ENCODE data around the gene UBA52. TPM values are rescaled to one million over a fixed set of nuclear protein-coding genes. Genes with fewer than 3 reads are reported as not detected.
A peak's percentile ranks its signal among the peaks of the same experiment; 100 is the strongest.

UBA52 gene
- total and polyA plus RNA-seq, 2 of the 13 experiments (the other 11 are each of a cell fraction or from before 2014, with no cell fraction given) = 959 to 1,782 TPM

- TF ChIP-seq, protein P1, sequence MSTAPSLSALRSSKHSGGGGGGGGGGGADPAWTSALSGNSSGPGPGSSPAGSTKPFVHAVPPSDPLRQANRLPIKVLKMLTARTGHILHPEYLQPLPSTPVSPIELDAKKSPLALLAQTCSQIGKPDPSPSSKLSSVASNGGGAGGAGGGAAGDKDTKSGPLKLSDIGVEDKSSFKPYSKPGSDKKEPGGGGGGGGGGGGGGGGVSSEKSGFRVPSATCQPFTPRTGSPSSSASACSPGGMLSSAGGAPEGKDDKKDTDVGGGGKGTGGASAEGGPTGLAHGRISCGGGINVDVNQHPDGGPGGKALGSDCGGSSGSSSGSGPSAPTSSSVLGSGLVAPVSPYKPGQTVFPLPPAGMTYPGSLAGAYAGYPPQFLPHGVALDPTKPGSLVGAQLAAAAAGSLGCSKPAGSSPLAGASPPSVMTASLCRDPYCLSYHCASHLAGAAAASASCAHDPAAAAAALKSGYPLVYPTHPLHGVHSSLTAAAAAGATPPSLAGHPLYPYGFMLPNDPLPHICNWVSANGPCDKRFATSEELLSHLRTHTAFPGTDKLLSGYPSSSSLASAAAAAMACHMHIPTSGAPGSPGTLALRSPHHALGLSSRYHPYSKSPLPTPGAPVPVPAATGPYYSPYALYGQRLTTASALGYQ (CRISPR knock-in tag; IDR thresholded peaks at IDR 0.05) = 0 out of 2 replicates have a peak, but pooled peaks have one; percentile 29
- TF ChIP-seq ZNF577 (CRISPR knock-in tag; IDR thresholded peaks at IDR 0.05; ENCODE audit: borderline replicate concordance, low read depth) = no peak
- no peak for TF ChIP-seq ZNF460 (CRISPR knock-in tag; IDR thresholded peaks at IDR 0.05; ENCODE audit: borderline replicate concordance)
- TF ChIP-seq RFX5 (IDR thresholded peaks at IDR 0.05; ENCODE audit: low read depth, low read length) = no peak
- TF ChIP-seq HDAC1 (CRISPR knock-in tag; IDR thresholded peaks at IDR 0.05) = peak; percentile 22; the same call in 1 of the 2 replicates
- no peak for TF ChIP-seq ZNF557 (CRISPR knock-in tag; IDR thresholded peaks at IDR 0.05)
- no peak for TF ChIP-seq MXI1 (IDR thresholded peaks at IDR 0.05; ENCODE audit: borderline replicate concordance, low read depth, low read length)
- TF ChIP-seq MTF2 (CRISPR knock-in tag; IDR thresholded peaks at IDR 0.05; ENCODE audit: borderline replicate concordance) = no peak
- no peak for TF ChIP-seq ZNF383 (CRISPR knock-in tag; IDR thresholded peaks at IDR 0.05; ENCODE audit: borderline replicate concordance)
- TF ChIP-seq ZFP41 (CRISPR knock-in tag; IDR thresholded peaks at IDR 0.05; ENCODE audit: borderline replicate concordance) = no peak
- TF ChIP-seq ZFP62 (CRISPR knock-in tag; IDR thresholded peaks at IDR 0.05) = no peak
- no peak for TF ChIP-seq ZNF251 (CRISPR knock-in tag; IDR thresholded peaks at IDR 0.05)
- no peak for TF ChIP-seq ZBTB34 (CRISPR knock-in tag; IDR thresholded peaks at IDR 0.05)
- no peak for TF ChIP-seq ZNF670 (CRISPR knock-in tag; IDR thresholded peaks at IDR 0.05; ENCODE audit: borderline replicate concordance)
- no peak for TF ChIP-seq ZNF230 (CRISPR knock-in tag; IDR thresholded peaks at IDR 0.05)
- TF ChIP-seq ZNF749 (CRISPR knock-in tag; IDR thresholded peaks at IDR 0.05; ENCODE audit: borderline replicate concordance) = 0 out of 2 replicates have a peak, but pooled peaks have one; percentile 15
- TF ChIP-seq KMT2A (CRISPR knock-in tag; IDR thresholded peaks at IDR 0.05) = no peak
- peak; percentile 23; the same call in 1 of the 2 replicates for TF ChIP-seq IRF2 (CRISPR knock-in tag; IDR thresholded peaks at IDR 0.05)
- no peak for TF ChIP-seq ZBTB38 (CRISPR knock-in tag; IDR thresholded peaks at IDR 0.05)
- TF ChIP-seq ARID4A (CRISPR knock-in tag; IDR thresholded peaks at IDR 0.05; ENCODE audit: borderline replicate concordance) = 0 out of 2 replicates have a peak, but pooled peaks have one; percentile 32
- no peak for TF ChIP-seq STAT5B (CRISPR knock-in tag; IDR thresholded peaks at IDR 0.05)
- TF ChIP-seq ZFX (CRISPR knock-in tag; IDR thresholded peaks at IDR 0.05; ENCODE audit: low read depth) = peak; percentile 73
- TF ChIP-seq PHF8 (CRISPR knock-in tag; IDR thresholded peaks at IDR 0.05) = peak; percentile 65
Measured at GRCh38 chr19:18605546-18606280, 34.1 kb downstream of the UBA52 start (continued).
